Loucy (cell line): Measurements from ENCODE around the gene LYPD8.

ENCODE experiments used
- H2AFZ ChIP-seq: fragments of 200-600 bp; sonication (generic); 2 replicates; pipeline ENCODE4 v1.6.0; 2016; ENCODE audit warnings: antibody characterized with exemption, mild to moderate bottlenecking, low read length, moderate library complexity
- H3F3A ChIP-seq: fragments of 200-600 bp; 2 replicates; pipeline ENCODE4 v1.6.0; 2016; ENCODE audit warnings: antibody characterized with exemption, low read depth, mild to moderate bottlenecking
- H3K27me3 ChIP-seq: fragments of 200-600 bp; sonication (generic); 2 replicates; pipeline ENCODE4 v1.6.1; 2014; ENCODE audit warnings: low read length, mild to moderate bottlenecking; ENCODE audit not compliant: insufficient read depth, poor library complexity, severe bottlenecking
- H3K36me3 ChIP-seq: fragments of 200-600 bp; sonication (generic); 2 replicates; pipeline ENCODE4 v1.6.1; 2016; ENCODE audit warnings: low read length; ENCODE audit not compliant: insufficient read depth
- H3K4me1 ChIP-seq: fragments of 200-600 bp; sonication (generic); 2 replicates; pipeline ENCODE4 v1.5.1; 2014; ENCODE audit warnings: low read length, mild to moderate bottlenecking; ENCODE audit not compliant: insufficient read depth, poor library complexity, severe bottlenecking
- H3K4me2 ChIP-seq: fragments of 200-600 bp; sonication (generic); 2 replicates; pipeline ENCODE4 v1.6.0; 2014; ENCODE audit warnings: antibody characterized with exemption, low read length, low read depth, mild to moderate bottlenecking; ENCODE audit not compliant: poor library complexity, severe bottlenecking
- H3K4me3 ChIP-seq: fragments of 200-600 bp; sonication (generic); 2 replicates; pipeline ENCODE4 v1.5.1; 2014; ENCODE audit warnings: low read length, mild to moderate bottlenecking, mixed read lengths; ENCODE audit not compliant: poor library complexity, severe bottlenecking
- H3K79me2 ChIP-seq: fragments of 200-600 bp; sonication (generic); 2 replicates; pipeline ENCODE4 v1.6.1; 2014; ENCODE audit warnings: low read length; ENCODE audit not compliant: insufficient read depth
- H3K9ac ChIP-seq: fragments of 200-600 bp; sonication (generic); 2 replicates; pipeline ENCODE4 v1.6.0; 2014; ENCODE audit warnings: mild to moderate bottlenecking, low read depth, low read length, moderate library complexity; ENCODE audit not compliant: poor library complexity, severe bottlenecking
- H3K9me2 ChIP-seq: fragments of 200-600 bp; sonication (generic); replicated peaks from 2 replicates; pipeline ENCODE4 v1.6.1; 2016; ENCODE audit warnings: low read depth, low read length, mixed read lengths
- H3K9me3 ChIP-seq: fragments of 200-600 bp; sonication (generic); 2 replicates; pipeline ENCODE4 v1.6.1; 2014; ENCODE audit warnings: mild to moderate bottlenecking, antibody characterized with exemption, low read length, low read depth; ENCODE audit not compliant: insufficient read depth
- H4K20me1 ChIP-seq: fragments of 200-600 bp; sonication (generic); 2 replicates; pipeline ENCODE4 v1.6.0; 2014; ENCODE audit warnings: antibody characterized with exemption, low read length, mild to moderate bottlenecking; ENCODE audit not compliant: insufficient read depth, poor library complexity, severe bottlenecking
- CTCF ChIP-seq: fragments of 200-600 bp; sonication (generic); conservative IDR thresholded peaks from 2 replicates; pipeline ENCODE4 v1.5.1; 2014; ENCODE audit warnings: mild to moderate bottlenecking, antibody characterized with exemption, low read length
- EZH2phosphoT487 ChIP-seq: fragments of 200-600 bp; IDR thresholded peaks from 2 replicates; pipeline ENCODE4 v1.6.1; 2018; ENCODE audit warnings: antibody characterized with exemption, mild to moderate bottlenecking, moderate library complexity, borderline replicate concordance

LYPD8 gene

GRCh38 chr1:248753029-248753594, 2.4 kb downstream of the LYPD8 start:
- H3K79me2 ChIP-seq, result no peaks in the 10 kb centered on the region
- H3K9me2 ChIP-seq, result no peaks in the 10 kb centered on the region
- no peak overlapping the region for H3K9ac ChIP-seq
- H3F3A ChIP-seq, result peaks cover 6% of the 10 kb centered on the region
- no peak overlapping the region for H3K4me3 ChIP-seq
- no peak overlapping the region for H3K4me2 ChIP-seq
- H3K9me3 ChIP-seq, result peaks cover 3% of the 10 kb centered on the region; the same call in 1 of the 2 replicates
- no peaks in the 10 kb centered on the region for H3K27me3 ChIP-seq
- no peaks in the 10 kb centered on the region for H3K4me1 ChIP-seq
- TF ChIP-seq CTCF, result no peak
- no peak for TF ChIP-seq EZH2phosphoT487
- no peaks in the 10 kb centered on the region for H4K20me1 ChIP-seq
- no peak overlapping the region for H2AFZ ChIP-seq
- H3K36me3 ChIP-seq, result no peaks in the 10 kb centered on the region

GRCh38 chr1:248752161-248753028, 3.2 kb downstream of the LYPD8 start:
- Histone ChIP-seq H3K9me3 (peaks cover 3% of the 10 kb centered on the region; the same call in 1 of the 2 replicates), H3K4me2 (no peak overlapping the region), H3K9me2 (no peaks in the 10 kb centered on the region), H3K79me2 (no peaks in the 10 kb centered on the region), H3K9ac (no peak overlapping the region), H2AFZ (no peak overlapping the region), H3K4me1 (no peaks in the 10 kb centered on the region), H3K4me3 (no peak overlapping the region), H3K27me3 (no peaks in the 10 kb centered on the region), H3K36me3 (no peaks in the 10 kb centered on the region), H4K20me1 (no peaks in the 10 kb centered on the region), H3F3A (peaks cover 6% of the 10 kb centered on the region)
- TF ChIP-seq EZH2phosphoT487 (no peak), CTCF (no peak)

- Histone ChIP-seq H3K79me2 (no peaks in the 10 kb centered on the region), H3K4me1 (no peaks in the 10 kb centered on the region), H2AFZ (no peak overlapping the region), H3K9ac (no peak overlapping the region), H3K9me3 (no peaks in the 10 kb centered on the region), H3K27me3 (no peaks in the 10 kb centered on the region), H4K20me1 (no peaks in the 10 kb centered on the region), H3K36me3 (no peaks in the 10 kb centered on the region), H3K9me2 (no peaks in the 10 kb centered on the region), H3K4me3 (no peak overlapping the region), H3F3A (peaks cover 6% of the 10 kb centered on the region), H3K4me2 (peak overlapping the region; percentile 45)
- TF ChIP-seq CTCF (no peak), EZH2phosphoT487 (no peak)
These were observed 3.9 kb downstream of the LYPD8 start for GRCh38 chr1:248751635-248752034.
